GM23248 (cell line): ENCODE results near the gene FGGY.

ENCODE experiments used
- EZH2 ChIP-seq: fragments of 200-600 bp; sonication (generic); IDR thresholded peaks from 2 replicates; pipeline ENCODE4 v1.6.1; 2018; ENCODE audit warnings: antibody characterized with exemption, mild to moderate bottlenecking; ENCODE audit not compliant: insufficient read depth, poor library complexity, severe bottlenecking
- EZH2phosphoT487 ChIP-seq: fragments of 200-600 bp; sonication (generic); IDR thresholded peaks from 2 replicates; pipeline ENCODE4 v1.6.1; 2018; ENCODE audit warnings: antibody characterized with exemption, moderate library complexity, mild to moderate bottlenecking, low read depth; ENCODE audit not compliant: insufficient read depth

DNA sequence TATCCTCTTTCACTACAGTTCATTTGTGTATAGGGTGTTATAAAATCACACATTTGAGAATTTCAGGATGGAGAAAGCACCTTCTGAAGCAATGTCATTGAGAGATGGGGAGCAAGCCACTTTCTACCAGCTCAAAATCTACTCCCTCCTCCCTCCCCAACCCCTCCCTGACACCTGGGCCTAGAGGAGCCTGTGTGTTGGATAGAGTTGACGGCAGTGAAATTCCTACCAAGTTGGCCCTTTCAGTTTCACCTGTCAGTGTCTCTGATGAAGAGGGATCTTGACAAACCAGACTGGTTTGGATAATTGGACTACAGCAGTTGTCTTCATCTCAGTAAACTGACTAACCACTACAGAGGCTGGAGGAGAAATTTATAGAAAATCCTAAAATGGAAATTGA, 392.8 kb downstream of the FGGY start:
- TF ChIP-seq EZH2phosphoT487, result no peak
- no peak for TF ChIP-seq EZH2
